ENCODE measurements around the gene OR1J1. TPM values are rescaled to one million over a fixed set of nuclear protein-coding genes. Genes with fewer than 3 reads are reported as not detected.

Gene OR1J1
- total RNA-seq, 4 donors from 2014 or later, result not detected

- H3K9me3 ChIP-seq, result no peaks in the 10 kb centered on the region
- TF ChIP-seq CTCF (IDR thresholded peaks at IDR 0.05), result no peak
- H3K27ac ChIP-seq, result no peak overlapping the region
- no peaks in the 10 kb centered on the region for H3K36me3 ChIP-seq
- no peaks in the 10 kb centered on the region for H3K27me3 ChIP-seq
- H3K4me1 ChIP-seq, result no peaks in the 10 kb centered on the region
- intact Hi-C loops (cut with DNase I; ENCODE audit: low total_unique reads), result no loop called here
- DNase-seq, result no peak
- H3K4me3 ChIP-seq, result no peak overlapping the region
Measured at GRCh38 chr9:122453677-122454135, 24.0 kb downstream of the OR1J1 start.

- Histone ChIP-seq H3K27me3 (no peaks in the 10 kb centered on the region), H3K9me3 (no peaks in the 10 kb centered on the region), H3K4me1 (no peaks in the 10 kb centered on the region), H3K4me3 (no peak overlapping the region), H3K27ac (no peak overlapping the region), H3K36me3 (no peaks in the 10 kb centered on the region)
- intact Hi-C loops (cut with DNase I; ENCODE audit: low total_unique reads), result no loop called here
- no peak for TF ChIP-seq CTCF (IDR thresholded peaks at IDR 0.05)
- no peak for TF ChIP-seq POLR2A (IDR thresholded peaks at IDR 0.05)
- DNase-seq, result no peak
Measured at GRCh38 chr9:122446819-122447484, 30.8 kb downstream of the OR1J1 start.

- intact Hi-C loops (cut with DNase I; ENCODE audit: low total_unique reads), result no loop called here
- TF ChIP-seq CTCF (IDR thresholded peaks at IDR 0.05) (no peak), POLR2A (IDR thresholded peaks at IDR 0.05) (no peak)
- no peak for DNase-seq
- Histone ChIP-seq H3K27me3 (no peaks in the 10 kb centered on the region), H3K4me3 (no peak overlapping the region), H3K36me3 (no peaks in the 10 kb centered on the region), H3K27ac (no peak overlapping the region), H3K9me3 (no peaks in the 10 kb centered on the region), H3K4me1 (no peaks in the 10 kb centered on the region)
Measured at GRCh38 chr9:122445155-122445749, 32.5 kb downstream of the OR1J1 start.

DNA sequence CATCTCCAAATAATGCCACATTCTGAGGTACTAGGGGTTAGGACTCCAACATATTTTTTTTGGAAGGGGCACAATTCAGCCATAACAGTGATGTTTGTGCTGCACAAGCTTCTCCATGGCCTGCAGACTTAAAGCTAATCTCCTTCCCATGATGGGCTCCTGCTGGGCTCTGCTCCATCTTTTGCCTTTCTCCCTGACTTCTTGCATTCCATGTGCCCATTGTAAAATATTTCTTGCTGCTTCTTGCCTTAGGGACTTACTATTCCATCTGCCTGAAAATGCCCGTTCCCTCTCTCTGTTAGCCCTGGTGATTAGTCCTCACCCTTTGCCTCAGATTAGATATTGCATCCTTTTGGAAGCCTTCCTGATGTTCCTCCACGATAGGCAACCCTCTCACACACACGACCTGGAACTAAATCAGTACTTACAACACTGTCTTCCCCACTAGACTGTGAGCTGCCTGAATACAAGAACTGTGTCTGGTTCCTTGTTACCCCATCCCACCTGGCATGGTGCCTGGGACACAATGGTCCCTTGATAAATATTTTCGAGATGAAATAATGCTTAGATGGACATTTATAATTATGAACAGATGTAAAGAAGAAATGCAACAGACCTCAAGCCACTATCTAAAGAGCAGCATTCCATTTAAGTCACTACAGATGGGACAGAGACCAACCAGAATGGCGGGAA lies 33.5 kb downstream of the OR1J1 start:
- TF ChIP-seq POLR2A (IDR thresholded peaks at IDR 0.05) (no peak), CTCF (IDR thresholded peaks at IDR 0.05) (no peak)
- no peak for DNase-seq
- Histone ChIP-seq H3K9me3 (no peaks in the 10 kb centered on the region), H3K36me3 (no peaks in the 10 kb centered on the region), H3K4me3 (no peak overlapping the region), H3K27me3 (no peaks in the 10 kb centered on the region), H3K27ac (no peak overlapping the region), H3K4me1 (no peaks in the 10 kb centered on the region)
- intact Hi-C loops (cut with DNase I; ENCODE audit: low total_unique reads), result no loop called here

DNA sequence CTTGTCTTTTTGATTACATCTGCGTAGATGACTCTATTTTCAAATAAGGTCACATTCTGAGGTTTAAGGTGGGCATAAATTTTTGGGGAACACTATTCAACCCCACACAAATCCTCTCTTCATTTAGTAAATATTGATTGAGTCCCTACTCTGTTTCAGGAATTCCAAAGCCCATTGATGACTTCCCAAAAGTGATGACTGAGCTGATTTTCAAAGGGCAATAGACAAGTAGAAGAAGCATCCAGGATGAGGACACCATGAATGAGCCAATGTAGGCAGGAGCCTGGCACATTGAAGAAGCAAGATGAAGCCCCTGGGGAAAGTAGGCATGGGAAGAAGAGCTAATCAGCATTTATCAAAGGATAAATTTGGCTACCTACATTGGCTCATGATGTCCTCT lies 35.2 kb downstream of the OR1J1 start:
- Histone ChIP-seq H3K9me3 (no peaks in the 10 kb centered on the region), H3K4me1 (no peaks in the 10 kb centered on the region), H3K27me3 (no peaks in the 10 kb centered on the region), H3K27ac (no peak overlapping the region), H3K4me3 (no peak overlapping the region), H3K36me3 (no peaks in the 10 kb centered on the region)
- intact Hi-C loops (cut with DNase I; ENCODE audit: low total_unique reads), result no loop called here
- no peak for TF ChIP-seq POLR2A (IDR thresholded peaks at IDR 0.05)
- no peak for TF ChIP-seq CTCF (IDR thresholded peaks at IDR 0.05)
- no peak for DNase-seq

All from uterus (tissue), 4 donors.